GM12801 (cell line): ENCODE results near the gene NCKIPSD.

Source experiments
- TF ChIP-seq, protein P1 (sequence below): IDR thresholded peaks from one replicate; pipeline ENCODE4 v1.5.1; 2011; ENCODE audit warnings: control low read depth; ENCODE audit not compliant: insufficient read length; ENCODE audit errors: extremely low read depth

The NCKIPSD gene

DNA sequence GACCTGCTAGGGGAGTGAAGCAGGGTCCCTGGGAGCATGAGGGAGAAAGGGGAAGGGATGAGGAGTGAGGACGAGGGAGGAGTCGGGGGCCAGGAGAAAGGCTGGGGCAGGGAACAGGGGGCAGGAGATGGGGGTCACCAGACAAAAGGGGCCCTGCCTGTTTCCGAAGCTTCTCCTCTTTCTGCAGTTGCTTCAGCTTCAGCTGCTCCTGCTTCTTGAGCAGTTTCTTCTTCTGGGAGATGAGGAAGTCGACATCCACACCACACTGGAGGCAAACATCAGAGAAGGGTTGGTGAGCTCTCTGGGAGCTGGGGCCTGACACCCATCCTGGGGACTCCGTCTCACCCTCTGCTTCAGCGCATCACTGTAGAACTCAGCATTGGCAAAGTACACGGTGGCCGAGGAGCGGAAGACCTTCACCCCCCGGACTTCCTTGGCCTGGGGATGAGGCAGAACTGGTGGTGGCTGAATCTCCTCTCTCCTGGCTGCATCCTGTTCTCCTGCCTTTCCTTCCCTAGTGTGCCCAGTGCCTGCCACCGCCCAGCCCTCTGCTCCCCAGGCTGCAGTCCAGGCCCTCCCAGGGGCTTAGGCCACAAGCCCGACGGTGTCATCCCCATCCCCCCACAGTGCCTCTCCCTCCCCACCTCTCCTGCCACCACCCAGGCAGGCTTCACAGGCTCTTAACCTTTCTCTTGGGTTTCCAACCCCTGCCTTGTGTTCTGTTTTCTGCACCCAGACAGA lies 57.3 kb downstream of the NCKIPSD start:
- TF ChIP-seq, protein P1, sequence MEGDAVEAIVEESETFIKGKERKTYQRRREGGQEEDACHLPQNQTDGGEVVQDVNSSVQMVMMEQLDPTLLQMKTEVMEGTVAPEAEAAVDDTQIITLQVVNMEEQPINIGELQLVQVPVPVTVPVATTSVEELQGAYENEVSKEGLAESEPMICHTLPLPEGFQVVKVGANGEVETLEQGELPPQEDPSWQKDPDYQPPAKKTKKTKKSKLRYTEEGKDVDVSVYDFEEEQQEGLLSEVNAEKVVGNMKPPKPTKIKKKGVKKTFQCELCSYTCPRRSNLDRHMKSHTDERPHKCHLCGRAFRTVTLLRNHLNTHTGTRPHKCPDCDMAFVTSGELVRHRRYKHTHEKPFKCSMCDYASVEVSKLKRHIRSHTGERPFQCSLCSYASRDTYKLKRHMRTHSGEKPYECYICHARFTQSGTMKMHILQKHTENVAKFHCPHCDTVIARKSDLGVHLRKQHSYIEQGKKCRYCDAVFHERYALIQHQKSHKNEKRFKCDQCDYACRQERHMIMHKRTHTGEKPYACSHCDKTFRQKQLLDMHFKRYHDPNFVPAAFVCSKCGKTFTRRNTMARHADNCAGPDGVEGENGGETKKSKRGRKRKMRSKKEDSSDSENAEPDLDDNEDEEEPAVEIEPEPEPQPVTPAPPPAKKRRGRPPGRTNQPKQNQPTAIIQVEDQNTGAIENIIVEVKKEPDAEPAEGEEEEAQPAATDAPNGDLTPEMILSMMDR, result no peak

DNA sequence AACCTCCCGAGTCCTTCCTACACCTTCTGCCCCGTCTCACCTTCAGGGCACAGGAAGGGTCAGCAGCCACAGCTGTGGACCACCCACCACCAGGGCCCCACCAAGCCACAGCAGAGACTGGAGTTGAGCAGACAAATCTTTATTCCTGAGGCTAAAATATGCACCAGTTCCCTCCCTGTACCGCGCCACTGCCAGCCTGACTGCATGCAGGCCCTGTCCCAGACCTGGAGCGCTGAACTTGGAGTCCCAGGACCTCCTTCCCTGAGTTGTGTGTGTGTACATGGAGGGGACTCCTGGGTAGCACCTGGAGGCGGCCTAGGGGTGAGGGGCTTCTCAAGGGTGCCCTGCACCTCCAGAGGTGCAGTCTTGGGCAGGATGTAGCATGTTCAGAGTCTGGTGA lies 60.1 kb downstream of the NCKIPSD start:
- TF ChIP-seq, protein P1, result no peak

DNA sequence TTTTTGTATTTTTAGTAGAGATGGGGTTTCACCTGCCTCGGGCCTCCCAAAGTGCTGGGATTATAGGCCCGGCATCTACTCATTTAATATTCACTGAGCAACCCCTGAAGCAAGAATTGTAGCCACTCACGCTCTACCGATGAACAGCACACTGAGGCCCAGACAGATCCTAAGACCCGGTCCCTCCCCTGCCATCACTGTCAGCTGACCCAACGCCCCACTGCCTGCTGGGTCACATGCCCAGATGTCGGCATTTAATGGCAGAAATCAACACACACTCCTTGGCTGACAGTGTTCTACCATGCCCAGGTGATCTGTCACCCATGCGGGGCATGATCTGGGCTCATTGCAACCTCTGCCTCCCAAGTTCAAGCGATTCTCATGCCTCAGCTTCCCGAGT lies 60.9 kb downstream of the NCKIPSD start:
- TF ChIP-seq, protein P1, result no peak

DNA sequence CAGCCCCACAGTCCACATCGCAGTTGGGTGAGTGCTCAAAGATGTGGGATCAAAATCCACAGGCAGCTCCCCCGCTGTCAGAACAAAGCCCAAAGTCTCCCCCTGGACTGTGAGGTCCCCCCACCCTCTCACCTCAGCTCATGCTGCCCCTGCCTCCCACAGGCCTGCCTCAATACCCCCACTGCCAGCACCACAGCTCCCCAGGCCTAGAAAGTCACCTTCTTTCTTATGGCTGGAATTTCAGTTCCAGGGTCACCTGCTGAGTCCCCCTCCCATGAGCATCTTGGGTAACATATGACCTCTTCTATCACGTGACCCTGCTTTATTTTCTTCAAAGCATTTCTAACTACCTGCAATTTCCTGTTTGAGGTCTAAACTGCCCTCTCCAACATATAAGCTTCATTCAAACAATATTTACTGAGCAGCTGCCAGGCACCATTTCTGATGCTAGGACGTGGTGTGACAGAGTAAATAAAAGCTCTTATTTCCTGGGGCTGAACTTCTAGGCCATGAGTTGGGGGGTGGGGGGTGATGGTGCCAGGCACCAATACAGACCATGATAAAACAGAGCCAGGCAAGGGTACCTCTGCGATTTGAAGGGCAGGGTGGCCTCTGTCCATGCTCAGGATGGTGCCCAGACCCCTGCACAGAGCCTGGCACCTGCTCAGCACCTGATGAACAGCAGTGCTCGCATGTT lies 61.7 kb downstream of the NCKIPSD start:
- TF ChIP-seq, protein P1, result no peak
